Stimulated activated CD4-positive, alpha-beta T cell treated with anti-CD3 and anti-CD28 coated beads, TNF-alpha, amount 100 ng/mL, for 1 hour (primary cell): ENCODE results near the gene CBLN3.
"Not testable (repeated sequence)": the region's sequence is repeated elsewhere in the genome, so short reads cannot be mapped to it uniquely, and the experiment has no call there.

Experiments used
- DNase-seq, 3 donors: peaks; one replicate each; pipeline ENCODE4 v3.0.0-alpha.2; 2020; ENCODE audit warnings: low read depth in 3 of 3, low spot score in 1 of 3

CBLN3 gene

DNA sequence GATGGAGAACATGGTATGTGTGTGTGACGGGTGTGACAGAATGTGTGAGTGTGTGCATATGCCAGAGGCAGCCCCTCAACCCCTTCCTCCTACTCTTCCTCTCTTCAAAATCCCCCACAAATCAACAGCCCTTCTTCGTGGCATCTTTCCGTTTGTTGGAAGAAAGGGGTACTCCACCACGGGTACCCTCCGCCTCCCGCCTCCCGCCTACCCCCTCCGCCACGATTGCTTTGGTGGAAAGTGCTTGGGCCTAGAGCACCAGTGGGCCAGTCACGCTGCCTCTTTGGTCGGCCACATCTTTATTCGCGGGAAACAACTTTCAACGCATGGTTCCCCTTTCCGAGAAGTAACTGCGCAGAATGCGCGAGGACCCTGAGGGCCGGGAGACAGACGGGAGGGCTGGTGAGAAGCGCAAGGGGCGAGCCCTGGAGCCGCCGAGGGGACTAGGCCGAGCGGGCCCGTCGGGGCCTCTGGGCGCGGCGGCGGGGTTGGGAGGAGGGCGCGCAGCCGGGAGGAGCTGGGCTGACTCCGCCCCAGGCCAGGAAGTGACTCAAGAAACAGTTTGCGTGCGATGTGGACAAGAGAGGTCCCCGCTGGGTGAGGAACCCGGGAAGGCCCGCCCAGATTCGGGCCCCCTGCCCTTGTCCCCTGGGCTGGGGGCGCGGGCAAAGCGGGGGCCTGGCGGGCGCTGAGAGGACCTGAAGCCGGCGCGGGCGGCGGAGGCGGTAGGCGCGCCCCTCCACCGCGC lies at the start of gene CBLN3, which contains the start of gene KHNYN:
TSS of gene CBLN3 (minus strand) at position 274 of the 748 bp plus-strand sequence. CDS start 614 bp downstream, outside the sequence.
TSS of gene KHNYN (plus strand) at position 560 of the 748 bp plus-strand sequence. CDS start 777 bp downstream, outside the sequence.
- DNase-seq: peak; percentile 69 to 72 (median 71)

- no peak for DNase-seq
Observed at GRCh38 chr14:24475261-24475660, 45.8 kb upstream of the CBLN3 start.

DNA sequence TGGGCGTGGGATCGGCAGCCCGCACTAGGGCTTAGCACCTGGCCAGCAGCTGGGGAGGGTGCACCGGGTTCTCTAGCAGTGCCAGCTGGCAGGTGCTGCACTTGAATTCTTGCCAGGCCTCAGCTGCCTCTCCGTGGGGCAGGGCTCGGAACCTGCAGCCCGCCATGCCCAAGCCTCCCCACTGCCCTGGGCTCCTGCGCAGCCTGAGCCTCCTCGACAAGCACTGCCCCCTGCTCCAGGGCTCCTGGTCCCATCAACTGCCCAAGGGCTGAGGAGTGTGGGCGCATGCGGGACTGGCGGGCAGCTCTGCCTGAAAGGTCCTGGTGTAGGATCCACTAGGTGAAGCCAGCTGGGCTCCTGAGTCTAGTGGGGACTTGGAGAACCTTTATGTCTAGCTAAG lies 43.7 kb upstream of the CBLN3 start:
- DNase-seq: no peak

DNA sequence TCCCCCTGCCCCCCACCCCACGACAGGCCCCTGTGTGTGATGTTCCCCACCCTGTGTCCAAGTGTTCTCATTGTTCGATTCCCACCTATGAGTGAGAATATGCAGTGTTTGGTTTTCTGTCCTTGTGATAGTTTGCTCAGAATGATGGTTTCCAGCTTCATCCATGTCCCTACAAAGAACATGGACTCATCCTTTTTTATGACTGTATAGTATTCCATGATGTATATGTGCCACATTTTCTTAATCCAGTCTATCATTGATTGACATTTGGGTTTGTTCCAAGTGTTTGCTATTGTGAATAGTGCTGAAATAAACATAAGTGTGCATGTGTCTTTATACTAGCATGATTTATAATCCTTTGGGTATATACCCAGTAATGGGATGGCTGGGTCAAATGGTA lies 41.0 kb upstream of the CBLN3 start:
- DNase-seq: not testable (repeated sequence)

- DNase-seq: no peak
Observed at GRCh38 chr14:24465805-24466204, 36.3 kb upstream of the CBLN3 start.

DNA sequence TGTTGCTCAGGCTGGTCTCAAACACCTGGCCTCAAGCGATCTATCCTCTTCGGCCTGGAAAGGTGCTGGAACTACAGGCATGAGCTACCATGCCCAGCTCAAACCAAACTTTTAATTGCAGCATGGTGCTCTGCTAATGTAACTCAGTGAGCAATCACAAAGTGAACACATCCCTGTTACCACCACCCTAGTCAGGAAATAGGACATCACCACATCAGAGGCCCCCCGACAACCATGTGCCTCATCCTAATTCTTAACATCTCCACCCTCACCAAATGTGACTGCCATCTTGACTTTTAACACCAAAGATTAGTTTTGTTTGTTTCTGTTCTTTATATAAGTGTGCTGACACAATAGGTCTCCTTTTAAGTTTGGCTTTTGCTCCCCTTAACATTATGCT lies 35.9 kb upstream of the CBLN3 start:
- no peak for DNase-seq

- DNase-seq: no peak
Observed at GRCh38 chr14:24463884-24464785, 34.7 kb upstream of the CBLN3 start.

- DNase-seq: no peak
Observed at GRCh38 chr14:24463017-24463883, 33.8 kb upstream of the CBLN3 start.

DNA sequence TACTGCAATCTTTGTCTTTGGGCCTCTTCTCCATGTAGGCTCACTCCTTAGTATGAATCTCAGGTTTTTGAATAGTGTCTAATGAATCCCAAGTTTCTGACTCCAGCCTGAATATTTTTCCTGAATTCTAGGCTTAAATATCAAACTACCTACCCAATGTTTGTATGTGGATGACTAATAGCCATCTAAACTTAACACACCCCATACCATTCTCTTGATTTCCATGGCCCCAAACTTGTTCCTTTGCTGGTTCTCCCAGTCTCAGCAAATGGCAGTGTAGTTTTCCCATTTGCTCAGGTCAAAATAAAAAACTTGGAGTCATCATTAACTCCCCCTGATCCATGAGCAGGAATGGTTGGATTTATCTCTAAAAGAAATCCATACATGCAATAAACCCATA lies 31.9 kb upstream of the CBLN3 start:
- no peak for DNase-seq

DNA sequence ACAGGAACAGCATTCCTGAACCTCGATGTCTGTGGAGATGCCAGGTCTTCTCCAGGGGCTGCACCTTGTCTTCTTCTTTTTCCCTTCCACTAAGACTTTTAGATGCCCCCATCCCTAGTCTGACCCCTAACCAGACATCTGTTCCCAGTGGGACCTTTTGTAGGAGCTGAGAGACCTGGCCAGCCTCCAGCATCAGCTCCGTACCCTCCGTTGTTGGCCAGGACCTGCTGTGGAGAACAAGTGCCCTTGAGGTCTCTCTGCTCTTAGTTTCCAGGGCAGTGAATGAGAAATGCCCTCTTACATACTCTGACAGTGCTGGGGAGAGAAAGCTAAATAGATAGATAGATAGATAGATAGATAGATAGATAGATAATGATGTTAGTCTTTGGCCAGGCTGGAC lies 29.9 kb upstream of the CBLN3 start:
- no peak for DNase-seq

GRCh38 chr14:24458736-24459135 lies 29.3 kb upstream of the CBLN3 start:
- no peak for DNase-seq

GRCh38 chr14:24456980-24457379 lies 27.5 kb upstream of the CBLN3 start:
- no peak for DNase-seq

- DNase-seq: not testable (repeated sequence)
Observed at GRCh38 chr14:24450828-24451227, 21.4 kb upstream of the CBLN3 start.

DNA sequence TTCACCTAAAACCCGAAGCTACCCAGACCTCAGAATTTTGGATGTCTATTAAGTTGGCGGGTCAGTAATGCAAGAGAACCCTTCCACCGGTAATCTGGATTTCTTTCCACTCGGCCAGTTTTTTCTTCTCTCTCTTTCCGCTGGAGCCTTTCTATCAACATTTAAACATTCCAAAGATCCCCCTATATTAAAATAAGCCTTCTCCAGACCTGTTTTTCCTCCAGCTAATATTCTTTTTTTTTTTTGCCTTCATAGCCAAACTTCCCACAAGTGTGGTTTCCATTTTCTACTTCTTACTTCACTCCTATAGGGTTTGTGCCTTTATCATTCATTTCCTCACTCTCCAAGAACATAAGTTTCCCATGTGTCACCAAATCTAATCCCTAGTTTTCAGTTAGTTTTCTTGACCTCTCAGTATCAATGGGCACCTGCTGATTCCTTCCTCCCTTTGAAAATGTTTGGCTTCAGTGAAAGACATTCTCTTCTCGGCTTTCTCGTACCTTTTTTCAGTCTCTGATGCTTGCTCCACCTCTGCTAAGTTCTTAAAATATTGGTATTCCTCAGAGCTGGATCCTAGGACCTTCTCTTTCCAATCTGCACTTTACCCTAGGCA lies 13.7 kb upstream of the CBLN3 start:
- DNase-seq: no peak

GRCh38 chr14:24442240-24443052 lies 13.0 kb upstream of the CBLN3 start, which contains the start of gene SDR39U1:
SDR39U1 (minus strand) TSS chr14:24442776; CDS start chr14:24442769, 7 bp downstream.
- DNase-seq: peak; percentile 79 to 96 (median 95)

GRCh38 chr14:24441904-24442239 lies 12.4 kb upstream of the CBLN3 start:
- DNase-seq: no peak

DNA sequence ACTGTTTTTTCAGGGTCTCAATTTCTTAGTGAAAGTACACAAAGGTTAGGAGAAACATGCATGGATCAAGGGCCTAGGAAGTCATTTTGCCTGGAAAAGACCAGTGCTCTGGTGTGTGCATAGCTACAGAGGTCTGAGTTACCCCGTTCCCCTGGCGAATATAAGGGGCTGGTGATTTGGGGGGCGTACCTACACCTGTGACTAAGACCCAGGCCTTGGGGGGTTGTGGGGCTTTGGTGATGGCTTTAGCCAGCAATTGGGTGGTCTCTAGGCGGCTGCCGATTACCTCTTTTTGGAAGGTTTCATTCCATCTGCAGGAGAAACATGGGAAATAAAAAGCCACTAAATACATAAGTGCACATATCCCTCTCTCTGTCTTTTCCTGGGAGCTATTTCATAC lies 12.0 kb upstream of the CBLN3 start:
- no peak for DNase-seq

GRCh38 chr14:24440606-24441399 lies 11.3 kb upstream of the CBLN3 start:
- no peak for DNase-seq
